BLaER1 (cell line): ENCODE data around the gene SH3BGR.
A peak's percentile ranks its signal among the peaks of the same experiment; 100 is the strongest.

ENCODE experiments used
- H3K27ac ChIP-seq: shearing (Covaris generic); formaldehyde crosslinking; 2 replicates; pipeline ENCODE4 v1.8.1; 2022
- H3K27me3 ChIP-seq: shearing (Covaris generic); formaldehyde crosslinking; 2 replicates; pipeline ENCODE4 v1.8.1; 2022
- H3K36me3 ChIP-seq: shearing (Covaris generic); formaldehyde crosslinking; 2 replicates; pipeline ENCODE4 v1.8.1; 2022
- H3K4me1 ChIP-seq: shearing (Covaris generic); formaldehyde crosslinking; 2 replicates; pipeline ENCODE4 v1.8.1; 2022
- H3K4me2 ChIP-seq: shearing (Covaris generic); formaldehyde crosslinking; 2 replicates; pipeline ENCODE4 v1.8.1; 2022
- H3K4me3 ChIP-seq: shearing (Covaris generic); formaldehyde crosslinking; 2 replicates; pipeline ENCODE4 v1.8.1; 2022
- H3K9ac ChIP-seq: shearing (Covaris generic); formaldehyde crosslinking; 2 replicates; pipeline ENCODE4 v1.8.1; 2022
- H3K9me3 ChIP-seq: shearing (Covaris generic); formaldehyde crosslinking; 2 replicates; pipeline ENCODE4 v1.8.1; 2022
- H4K20me1 ChIP-seq: shearing (Covaris generic); formaldehyde crosslinking; 2 replicates; pipeline ENCODE4 v1.8.1; 2022
- Cebpa-rat ChIP-seq: shearing (Covaris generic); IDR thresholded peaks from 2 replicates; pipeline ENCODE4 v1.8.1; 2022

SH3BGR gene

GRCh38 chr21:39456665-39457064 lies 4.9 kb downstream of the SH3BGR start:
- no peaks in the 10 kb centered on the region for H3K27me3 ChIP-seq
- no peaks in the 10 kb centered on the region for H3K36me3 ChIP-seq
- no peak overlapping the region for H3K4me2 ChIP-seq
- peaks cover 8% of the 10 kb centered on the region for H3K4me1 ChIP-seq
- no peak overlapping the region for H3K9ac ChIP-seq
- TF ChIP-seq Cebpa-rat = no peak
- no peaks in the 10 kb centered on the region for H4K20me1 ChIP-seq
- H3K27ac ChIP-seq = no peak overlapping the region
- H3K4me3 ChIP-seq = no peak overlapping the region
- H3K9me3 ChIP-seq = no peaks in the 10 kb centered on the region

- Histone ChIP-seq H3K9ac (no peak overlapping the region), H3K4me3 (no peak overlapping the region), H3K9me3 (no peaks in the 10 kb centered on the region), H3K27ac (peak overlapping the region; percentile 37; the same call in 1 of the 2 replicates), H3K27me3 (no peaks in the 10 kb centered on the region), H3K36me3 (no peaks in the 10 kb centered on the region), H3K4me2 (peak overlapping the region; percentile 45), H3K4me1 (peaks cover 12% of the 10 kb centered on the region), H4K20me1 (no peaks in the 10 kb centered on the region)
- TF ChIP-seq Cebpa-rat = no peak
Observed at GRCh38 chr21:39461419-39461818, 9.6 kb downstream of the SH3BGR start.

GRCh38 chr21:39463308-39463707 lies 11.5 kb downstream of the SH3BGR start:
- Histone ChIP-seq H3K4me3 (no peak overlapping the region), H3K27me3 (no peaks in the 10 kb centered on the region), H3K36me3 (no peaks in the 10 kb centered on the region), H3K9ac (no peak overlapping the region), H3K4me1 (peaks cover 12% of the 10 kb centered on the region), H3K9me3 (no peaks in the 10 kb centered on the region), H3K4me2 (no peak overlapping the region), H3K27ac (no peak overlapping the region), H4K20me1 (no peaks in the 10 kb centered on the region)
- no peak for TF ChIP-seq Cebpa-rat

- TF ChIP-seq Cebpa-rat = no peak
- Histone ChIP-seq H3K36me3 (no peaks in the 10 kb centered on the region), H3K27ac (no peak overlapping the region), H3K9ac (no peak overlapping the region), H3K9me3 (no peaks in the 10 kb centered on the region), H3K4me1 (peaks cover 4% of the 10 kb centered on the region), H3K4me2 (no peak overlapping the region), H3K27me3 (no peaks in the 10 kb centered on the region), H3K4me3 (no peak overlapping the region), H4K20me1 (no peaks in the 10 kb centered on the region)
Observed at GRCh38 chr21:39466584-39466983, 14.8 kb downstream of the SH3BGR start.

GRCh38 chr21:39467746-39468145 lies 16.0 kb downstream of the SH3BGR start:
- Histone ChIP-seq H3K36me3 (no peaks in the 10 kb centered on the region), H3K4me2 (no peak overlapping the region), H3K9me3 (no peaks in the 10 kb centered on the region), H4K20me1 (no peaks in the 10 kb centered on the region), H3K27me3 (no peaks in the 10 kb centered on the region), H3K4me1 (no peaks in the 10 kb centered on the region), H3K4me3 (no peak overlapping the region), H3K9ac (no peak overlapping the region), H3K27ac (no peak overlapping the region)
- no peak for TF ChIP-seq Cebpa-rat

- no peak overlapping the region for H3K4me2 ChIP-seq
- no peak overlapping the region for H3K4me3 ChIP-seq
- no peak overlapping the region for H3K9ac ChIP-seq
- H4K20me1 ChIP-seq = no peaks in the 10 kb centered on the region
- no peak for TF ChIP-seq Cebpa-rat
- no peaks in the 10 kb centered on the region for H3K4me1 ChIP-seq
- no peak overlapping the region for H3K27ac ChIP-seq
- no peaks in the 10 kb centered on the region for H3K9me3 ChIP-seq
- no peaks in the 10 kb centered on the region for H3K36me3 ChIP-seq
- no peaks in the 10 kb centered on the region for H3K27me3 ChIP-seq
Observed at GRCh38 chr21:39468559-39468958, 16.8 kb downstream of the SH3BGR start.

GRCh38 chr21:39471598-39471997 lies 19.8 kb downstream of the SH3BGR start:
- no peak for TF ChIP-seq Cebpa-rat
- no peak overlapping the region for H3K4me3 ChIP-seq
- no peaks in the 10 kb centered on the region for H4K20me1 ChIP-seq
- H3K27me3 ChIP-seq = no peaks in the 10 kb centered on the region
- no peak overlapping the region for H3K9ac ChIP-seq
- no peaks in the 10 kb centered on the region for H3K36me3 ChIP-seq
- H3K27ac ChIP-seq = no peak overlapping the region
- no peaks in the 10 kb centered on the region for H3K4me1 ChIP-seq
- H3K4me2 ChIP-seq = no peak overlapping the region
- no peaks in the 10 kb centered on the region for H3K9me3 ChIP-seq

GRCh38 chr21:39472786-39473185 lies 21.0 kb downstream of the SH3BGR start:
- Histone ChIP-seq H3K4me2 (no peak overlapping the region), H3K4me1 (no peaks in the 10 kb centered on the region), H3K9ac (no peak overlapping the region), H3K27ac (no peak overlapping the region), H3K9me3 (no peaks in the 10 kb centered on the region), H3K36me3 (no peaks in the 10 kb centered on the region), H3K4me3 (no peak overlapping the region), H4K20me1 (no peaks in the 10 kb centered on the region), H3K27me3 (no peaks in the 10 kb centered on the region)
- TF ChIP-seq Cebpa-rat = no peak

- H3K4me1 ChIP-seq = no peaks in the 10 kb centered on the region
- no peak overlapping the region for H3K4me3 ChIP-seq
- TF ChIP-seq Cebpa-rat = no peak
- no peaks in the 10 kb centered on the region for H3K27me3 ChIP-seq
- H3K36me3 ChIP-seq = no peaks in the 10 kb centered on the region
- H3K4me2 ChIP-seq = no peak overlapping the region
- H3K27ac ChIP-seq = no peak overlapping the region
- no peak overlapping the region for H3K9ac ChIP-seq
- no peaks in the 10 kb centered on the region for H3K9me3 ChIP-seq
- H4K20me1 ChIP-seq = no peaks in the 10 kb centered on the region
Observed at GRCh38 chr21:39474611-39475010, 22.8 kb downstream of the SH3BGR start.

GRCh38 chr21:39479164-39479813 lies 27.5 kb downstream of the SH3BGR start:
- Histone ChIP-seq H3K27ac (no peak overlapping the region), H3K9me3 (no peaks in the 10 kb centered on the region), H3K27me3 (no peaks in the 10 kb centered on the region), H3K4me1 (no peaks in the 10 kb centered on the region), H3K36me3 (no peaks in the 10 kb centered on the region), H3K4me3 (no peak overlapping the region), H4K20me1 (no peaks in the 10 kb centered on the region), H3K4me2 (no peak overlapping the region), H3K9ac (no peak overlapping the region)
- no peak for TF ChIP-seq Cebpa-rat

- Histone ChIP-seq H3K27ac (no peak overlapping the region), H3K4me3 (no peak overlapping the region), H3K9ac (no peak overlapping the region), H3K27me3 (no peaks in the 10 kb centered on the region), H3K4me1 (no peaks in the 10 kb centered on the region), H3K9me3 (no peaks in the 10 kb centered on the region), H3K36me3 (no peaks in the 10 kb centered on the region), H4K20me1 (no peaks in the 10 kb centered on the region), H3K4me2 (no peak overlapping the region)
- no peak for TF ChIP-seq Cebpa-rat
Observed at GRCh38 chr21:39479814-39480182, 28.0 kb downstream of the SH3BGR start.
